ENCODE measurements around the gene CXCL16.
"Not testable (repeated sequence)": the region's sequence is repeated elsewhere in the genome, so short reads cannot be mapped to it uniquely, and the experiment has no call there.

CXCL16 gene

DNA sequence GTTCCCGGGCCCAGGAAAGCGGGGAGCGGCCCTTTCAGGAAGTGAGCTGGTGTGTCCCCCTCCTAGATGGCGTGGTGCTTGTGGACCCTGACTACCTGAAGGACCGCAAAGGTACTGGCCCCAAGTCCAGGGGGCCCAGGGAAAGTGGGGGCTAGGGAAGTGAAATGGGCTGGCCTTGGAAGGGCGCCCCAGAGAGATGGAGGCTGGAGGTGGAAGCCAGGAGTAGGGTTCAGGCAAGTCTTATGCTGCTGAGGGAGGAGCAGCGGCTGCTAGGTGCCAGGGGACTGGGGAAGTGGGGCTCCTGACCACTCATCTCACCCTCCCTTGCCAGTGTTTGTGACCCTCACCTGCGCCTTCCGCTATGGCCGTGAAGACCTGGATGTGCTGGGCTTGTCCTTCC is 23.6 kb downstream of the CXCL16 start:
- Histone ChIP-seq H3F3A (ENCODE audit: insufficient read depth, low read length) (no peaks in the 10 kb centered on the region), H3K79me2 (ENCODE audit: insufficient read depth, low read length) (no peaks in the 10 kb centered on the region), H3K9me2 (ENCODE audit: low read depth, low read length) (no peaks in the 10 kb centered on the region), H3K36me3 (ENCODE audit: insufficient read depth, low read length) (peaks cover 39% of the 10 kb centered on the region), H3K9ac (ENCODE audit: low read length) (no peak overlapping the region), H3K4me1 (ENCODE audit: insufficient read depth, low read length, severe bottlenecking) (peaks cover 50% of the 10 kb centered on the region), H3K4me2 (ENCODE audit: low read length) (no peak overlapping the region), H2AFZ (ENCODE audit: low read length) (no peak overlapping the region), H4K20me1 (ENCODE audit: insufficient read depth, low read length) (no peaks in the 10 kb centered on the region), H3K27ac (ENCODE audit: low read depth, low read length, poor library complexity, severe bottlenecking) (no peak overlapping the region), H3K9me3 (ENCODE audit: low read length) (no peaks in the 10 kb centered on the region), H3K4me3 (ENCODE audit: low read depth, low read length, poor library complexity, severe bottlenecking) (no peak overlapping the region), H3K27me3 (ENCODE audit: insufficient read depth, low read length) (no peaks in the 10 kb centered on the region)
- TF ChIP-seq, protein P1, sequence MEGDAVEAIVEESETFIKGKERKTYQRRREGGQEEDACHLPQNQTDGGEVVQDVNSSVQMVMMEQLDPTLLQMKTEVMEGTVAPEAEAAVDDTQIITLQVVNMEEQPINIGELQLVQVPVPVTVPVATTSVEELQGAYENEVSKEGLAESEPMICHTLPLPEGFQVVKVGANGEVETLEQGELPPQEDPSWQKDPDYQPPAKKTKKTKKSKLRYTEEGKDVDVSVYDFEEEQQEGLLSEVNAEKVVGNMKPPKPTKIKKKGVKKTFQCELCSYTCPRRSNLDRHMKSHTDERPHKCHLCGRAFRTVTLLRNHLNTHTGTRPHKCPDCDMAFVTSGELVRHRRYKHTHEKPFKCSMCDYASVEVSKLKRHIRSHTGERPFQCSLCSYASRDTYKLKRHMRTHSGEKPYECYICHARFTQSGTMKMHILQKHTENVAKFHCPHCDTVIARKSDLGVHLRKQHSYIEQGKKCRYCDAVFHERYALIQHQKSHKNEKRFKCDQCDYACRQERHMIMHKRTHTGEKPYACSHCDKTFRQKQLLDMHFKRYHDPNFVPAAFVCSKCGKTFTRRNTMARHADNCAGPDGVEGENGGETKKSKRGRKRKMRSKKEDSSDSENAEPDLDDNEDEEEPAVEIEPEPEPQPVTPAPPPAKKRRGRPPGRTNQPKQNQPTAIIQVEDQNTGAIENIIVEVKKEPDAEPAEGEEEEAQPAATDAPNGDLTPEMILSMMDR (IDR thresholded peaks at IDR 0.05; ENCODE audit: low read length) = no peak
- TF ChIP-seq EZH2 (IDR thresholded peaks at IDR 0.05; ENCODE audit: borderline replicate concordance, low read length) = no peak

DNA sequence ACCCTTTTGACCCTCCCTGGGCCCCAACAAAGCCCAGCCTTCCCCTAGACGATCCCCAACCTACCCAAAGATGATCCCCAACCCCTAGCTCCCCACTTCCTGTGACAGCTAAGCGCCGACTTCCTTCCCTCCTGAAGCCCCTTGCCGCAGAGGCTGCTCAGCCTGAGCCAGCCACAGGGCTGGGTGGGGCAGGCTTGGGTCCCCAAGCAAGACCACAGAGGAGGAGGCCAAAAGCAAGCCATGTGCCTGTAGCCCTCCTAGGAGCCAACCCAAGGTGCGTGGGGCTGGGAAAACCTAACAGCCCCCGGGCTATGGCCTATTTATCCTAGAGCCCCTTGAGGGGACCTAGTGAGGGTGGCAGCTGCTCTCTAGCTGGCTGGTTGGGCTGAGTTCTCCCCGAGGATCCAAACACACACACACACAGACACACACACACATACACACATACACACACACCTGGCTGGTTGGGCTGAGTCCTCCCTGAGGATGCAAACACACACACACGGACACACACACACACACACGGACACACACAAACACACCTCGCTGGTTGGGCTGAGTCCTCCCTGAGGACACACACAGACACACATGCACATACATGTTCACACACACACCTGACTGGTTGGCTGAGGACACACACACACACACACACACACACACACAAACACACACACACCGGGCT is 24.5 kb downstream of the CXCL16 start:
- no peaks in the 10 kb centered on the region for H3F3A ChIP-seq (ENCODE audit: insufficient read depth, low read length)

DNA sequence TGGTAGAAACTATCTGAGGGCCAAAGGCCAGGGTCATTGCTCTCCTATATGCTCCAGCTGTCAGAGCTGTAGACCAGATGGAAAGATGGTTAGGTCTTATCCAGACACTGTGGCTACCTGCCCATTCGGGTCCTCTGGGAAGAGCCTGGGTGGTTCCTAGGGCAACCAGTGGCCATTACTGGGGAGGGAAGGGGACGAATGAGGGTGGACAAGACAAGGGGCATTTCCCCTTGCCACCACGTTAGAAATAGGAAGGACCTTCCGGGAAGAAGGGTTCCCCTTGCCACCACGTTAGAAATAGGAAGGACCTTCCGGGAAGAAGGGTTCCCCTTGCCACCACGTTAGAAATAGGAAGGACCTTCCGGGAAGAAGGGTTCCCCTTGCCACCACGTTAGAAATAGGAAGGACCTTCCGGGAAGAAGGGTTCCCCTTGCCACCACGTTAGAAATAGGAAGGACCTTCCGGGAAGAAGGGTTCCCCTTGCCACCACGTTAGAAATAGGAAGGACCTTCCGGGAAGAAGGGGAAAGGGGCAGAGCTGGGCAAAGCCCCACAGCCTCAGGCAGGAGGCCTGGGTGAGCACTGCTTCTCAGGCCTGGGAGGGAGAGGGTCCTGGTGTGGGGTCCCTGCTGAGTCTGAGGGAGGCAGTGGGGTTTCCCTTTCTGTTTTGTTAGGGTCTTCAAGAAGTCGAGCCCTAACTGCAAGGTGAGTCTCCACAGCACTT is 25.2 kb downstream of the CXCL16 start:
- H3K27me3 ChIP-seq (ENCODE audit: insufficient read depth, low read length); H3K9ac ChIP-seq (ENCODE audit: low read length); H4K20me1 ChIP-seq (ENCODE audit: insufficient read depth, low read length); H3K9me2 ChIP-seq (ENCODE audit: low read depth, low read length); H3K9me3 ChIP-seq (ENCODE audit: low read length); H3K4me3 ChIP-seq (ENCODE audit: low read depth, low read length, poor library complexity, severe bottlenecking); H3K79me2 ChIP-seq (ENCODE audit: insufficient read depth, low read length); H2AFZ ChIP-seq (ENCODE audit: low read length); H3F3A ChIP-seq (ENCODE audit: insufficient read depth, low read length): not testable (repeated sequence)
- Histone ChIP-seq H3K4me2 (ENCODE audit: low read length) (peak overlapping the region; percentile 27; the same call in 1 of the 2 replicates), H3K4me1 (ENCODE audit: insufficient read depth, low read length, severe bottlenecking) (peaks cover 41% of the 10 kb centered on the region), H3K27ac (ENCODE audit: low read depth, low read length, poor library complexity, severe bottlenecking) (peak overlapping the region; percentile 25), H3K36me3 (ENCODE audit: insufficient read depth, low read length) (peaks cover 30% of the 10 kb centered on the region)

More for the DNA sequence above, 24.5 kb downstream of the CXCL16 start:
- H4K20me1 ChIP-seq (ENCODE audit: insufficient read depth, low read length) = no peaks in the 10 kb centered on the region
- no peaks in the 10 kb centered on the region for H3K9me3 ChIP-seq (ENCODE audit: low read length)
- H3K27ac ChIP-seq (ENCODE audit: low read depth, low read length, poor library complexity, severe bottlenecking) = peak overlapping the region; percentile 7
- peak overlapping the region; percentile 27; the same call in 1 of the 2 replicates for H3K4me2 ChIP-seq (ENCODE audit: low read length)
- H3K4me1 ChIP-seq (ENCODE audit: insufficient read depth, low read length, severe bottlenecking) = peaks cover 44% of the 10 kb centered on the region
- no peak overlapping the region; the same call in 1 of the 2 replicates for H3K9ac ChIP-seq (ENCODE audit: low read length)
- H2AFZ ChIP-seq (ENCODE audit: low read length) = no peak overlapping the region
- no peaks in the 10 kb centered on the region for H3K27me3 ChIP-seq (ENCODE audit: insufficient read depth, low read length)
- TF ChIP-seq, protein P1 (IDR thresholded peaks at IDR 0.05; ENCODE audit: low read length) = no peak
- no peak for TF ChIP-seq EZH2 (IDR thresholded peaks at IDR 0.05; ENCODE audit: borderline replicate concordance, low read length)
- H3K36me3 ChIP-seq (ENCODE audit: insufficient read depth, low read length) = peaks cover 33% of the 10 kb centered on the region
- H3K9me2 ChIP-seq (ENCODE audit: low read depth, low read length) = no peaks in the 10 kb centered on the region
- H3K4me3 ChIP-seq (ENCODE audit: low read depth, low read length, poor library complexity, severe bottlenecking) = no peak overlapping the region
- no peaks in the 10 kb centered on the region for H3K79me2 ChIP-seq (ENCODE audit: insufficient read depth, low read length)

All from OCI-LY1 (cell line).